Nephron (organoid): ENCODE data around the gene TCF4.
A peak's percentile ranks its signal among the peaks of the same experiment; 100 is the strongest.

Experiments used
- H3K27ac Mint-ChIP-seq, 3 experiments: 2 replicates each; pipeline ENCODE4 v1.8.0; 2020; ENCODE audit warnings: mixed read lengths in 3 of 3, mild to moderate bottlenecking in 2 of 3, moderate library complexity in 1 of 3
- H3K27me3 Mint-ChIP-seq: 2 replicates; pipeline ENCODE4 v1.8.0; 2021; ENCODE audit warnings: low read depth, mild to moderate bottlenecking, moderate library complexity, mixed read lengths
- H3K36me3 Mint-ChIP-seq: 2 replicates; pipeline ENCODE4 v1.8.0; 2020; ENCODE audit warnings: low read depth, mixed read lengths
- H3K4me1 Mint-ChIP-seq: 2 replicates; pipeline ENCODE4 v1.8.0; 2020; ENCODE audit warnings: mixed read lengths
- H3K4me3 Mint-ChIP-seq, 3 experiments: 2 replicates each; pipeline ENCODE4 v1.8.0; 2020; ENCODE audit warnings: mild to moderate bottlenecking in 3 of 3, mixed read lengths in 3 of 3, moderate library complexity in 2 of 3
- H3K9me3 Mint-ChIP-seq: 2 replicates; pipeline ENCODE4 v1.8.0; 2020; ENCODE audit warnings: mixed read lengths
- CTCF ChIP-seq, 3 experiments: fragments of 200-600 bp; sonication (generic); IDR thresholded peaks; one replicate each; pipeline ENCODE4 v1.5.0; 2021; ENCODE audit warnings: antibody characterized with exemption in 3 of 3; ENCODE audit not compliant: unreplicated experiment in 3 of 3

TCF4 gene

GRCh38 chr18:55461848-55462247 is 126.1 kb downstream of the TCF4 start:
- H3K4me3 Mint-ChIP-seq: no peak overlapping the region
- no peak for TF ChIP-seq CTCF (IDR thresholded peaks at IDR 0.05; ENCODE audit: unreplicated experiment in 3 of 3)
- no peaks in the 10 kb centered on the region for H3K27me3 Mint-ChIP-seq
- H3K36me3 Mint-ChIP-seq: peaks cover 20% of the 10 kb centered on the region
- H3K9me3 Mint-ChIP-seq: no peaks in the 10 kb centered on the region
- H3K27ac Mint-ChIP-seq: peak overlapping the region in 2 of 3 experiments; percentile 3 to 45
- peaks cover 57% of the 10 kb centered on the region for H3K4me1 Mint-ChIP-seq

GRCh38 chr18:55458456-55459203 is 129.4 kb downstream of the TCF4 start:
- H3K36me3 Mint-ChIP-seq: peaks cover 17% of the 10 kb centered on the region
- H3K4me3 Mint-ChIP-seq: no peak overlapping the region
- no peaks in the 10 kb centered on the region for H3K9me3 Mint-ChIP-seq
- no peaks in the 10 kb centered on the region for H3K27me3 Mint-ChIP-seq
- H3K27ac Mint-ChIP-seq: peak overlapping the region; percentile 6 to 73 (median 7)
- H3K4me1 Mint-ChIP-seq: peaks cover 53% of the 10 kb centered on the region
- no peak for TF ChIP-seq CTCF (IDR thresholded peaks at IDR 0.05; ENCODE audit: unreplicated experiment in 3 of 3)

GRCh38 chr18:55457028-55457427 is 131.0 kb downstream of the TCF4 start:
- no peak for TF ChIP-seq CTCF (IDR thresholded peaks at IDR 0.05; ENCODE audit: unreplicated experiment in 3 of 3)
- Mint-ChIP-seq H3K4me1 (peaks cover 50% of the 10 kb centered on the region), H3K27ac (no peak overlapping the region), H3K4me3 (no peak overlapping the region), H3K36me3 (peaks cover 20% of the 10 kb centered on the region), H3K27me3 (no peaks in the 10 kb centered on the region), H3K9me3 (no peaks in the 10 kb centered on the region)

GRCh38 chr18:55455938-55456337 is 132.1 kb downstream of the TCF4 start:
- TF ChIP-seq CTCF (IDR thresholded peaks at IDR 0.05; ENCODE audit: unreplicated experiment in 3 of 3): no peak
- H3K27me3 Mint-ChIP-seq: no peaks in the 10 kb centered on the region

GRCh38 chr18:55453186-55453585 is 134.8 kb downstream of the TCF4 start:
- no peak for TF ChIP-seq CTCF (IDR thresholded peaks at IDR 0.05; ENCODE audit: unreplicated experiment in 3 of 3)
- Mint-ChIP-seq H3K27me3 (no peaks in the 10 kb centered on the region), H3K27ac (peak overlapping the region in 1 of 3 experiments; percentile 36), H3K36me3 (peaks cover 4% of the 10 kb centered on the region), H3K4me3 (no peak overlapping the region), H3K4me1 (peaks cover 65% of the 10 kb centered on the region), H3K9me3 (no peaks in the 10 kb centered on the region)

More at GRCh38 chr18:55455938-55456337, 132.1 kb downstream of the TCF4 start:
- H3K27ac Mint-ChIP-seq: peak overlapping the region in 2 of 3 experiments; percentile 33 to 42
- peaks cover 55% of the 10 kb centered on the region for H3K4me1 Mint-ChIP-seq
- H3K36me3 Mint-ChIP-seq: peaks cover 21% of the 10 kb centered on the region
- H3K4me3 Mint-ChIP-seq: no peak overlapping the region
- no peaks in the 10 kb centered on the region for H3K9me3 Mint-ChIP-seq

- H3K36me3 Mint-ChIP-seq: peaks cover 4% of the 10 kb centered on the region
These were observed 135.8 kb downstream of the TCF4 start for GRCh38 chr18:55452123-55452611.

More at GRCh38 chr18:55452123-55452611, 135.8 kb downstream of the TCF4 start:
- H3K27ac Mint-ChIP-seq: peak overlapping the region in 2 of 3 experiments; percentile 18 to 20
- no peak overlapping the region for H3K4me3 Mint-ChIP-seq
- H3K27me3 Mint-ChIP-seq: no peaks in the 10 kb centered on the region
- no peak for TF ChIP-seq CTCF (IDR thresholded peaks at IDR 0.05; ENCODE audit: unreplicated experiment in 3 of 3)
- peaks cover 67% of the 10 kb centered on the region for H3K4me1 Mint-ChIP-seq
- no peaks in the 10 kb centered on the region for H3K9me3 Mint-ChIP-seq
